ENCODE data around the gene UST.
"Not testable (repeated sequence)": the region's sequence is repeated elsewhere in the genome, so short reads cannot be mapped to it uniquely, and the experiment has no call there.

Gene UST

GRCh38 chr6:149015535-149016525 is 269.0 kb downstream of the UST start:
- no peak for DNase-seq

GRCh38 chr6:149016716-149017115 is 269.9 kb downstream of the UST start:
- no peak for DNase-seq

GRCh38 chr6:149020319-149020718 is 273.5 kb downstream of the UST start:
- no peak for DNase-seq

- DNase-seq, result no peak
Measured at GRCh38 chr6:149024361-149024760, 277.5 kb downstream of the UST start.

GRCh38 chr6:149025061-149025460 is 278.2 kb downstream of the UST start:
- DNase-seq, result no peak

- DNase-seq, result no peak
Measured at GRCh38 chr6:149026530-149026942, 279.7 kb downstream of the UST start.

- no peak for DNase-seq
Measured at GRCh38 chr6:149027484-149027883, 280.7 kb downstream of the UST start.

- DNase-seq, result no peak
Measured at GRCh38 chr6:149028767-149029405, 282.1 kb downstream of the UST start.

- no peak for DNase-seq
Measured at GRCh38 chr6:149031201-149031858, 284.5 kb downstream of the UST start.

GRCh38 chr6:149031859-149032598 is 285.2 kb downstream of the UST start:
- DNase-seq, result no peak

- DNase-seq, result no peak
Measured at GRCh38 chr6:149032599-149033405, 286.0 kb downstream of the UST start.

- DNase-seq, result no peak
Measured at GRCh38 chr6:149033454-149033853, 286.6 kb downstream of the UST start.

- no peak for DNase-seq
Measured at GRCh38 chr6:149035766-149036165, 288.9 kb downstream of the UST start.

- no peak for DNase-seq
Measured at GRCh38 chr6:149037051-149037671, 290.3 kb downstream of the UST start.

- not testable (repeated sequence) for DNase-seq
Measured at GRCh38 chr6:149039025-149039424, 292.2 kb downstream of the UST start.

GRCh38 chr6:149041953-149042352 is 295.1 kb downstream of the UST start:
- no peak for DNase-seq

GRCh38 chr6:149043476-149044130 is 296.8 kb downstream of the UST start:
- DNase-seq, result no peak

GRCh38 chr6:149044528-149044927 is 297.7 kb downstream of the UST start:
- no peak for DNase-seq

GRCh38 chr6:149045404-149045803 is 298.6 kb downstream of the UST start:
- DNase-seq, result no peak

- no peak for DNase-seq
Measured at GRCh38 chr6:149046164-149046821, 299.5 kb downstream of the UST start.

Data from activated gamma-delta T cell (primary cell).